GM19463 (cell line): Measurements from ENCODE around the gene SP4.

ENCODE experiments used
- ATAC-seq: cut with Tn5 transposase; IDR thresholded peaks from one replicate; pipeline ENCODE4 v1.9.1; 2021; ENCODE audit warnings: mild to moderate bottlenecking, moderate library complexity; ENCODE audit not compliant: unreplicated experiment

SP4 gene

GRCh38 chr7:21427871-21428658 lies at the start of gene SP4:
SP4 (plus strand) TSS chr7:21428083; CDS start chr7:21428252, 169 bp downstream.
- ATAC-seq: peak; percentile 61

DNA sequence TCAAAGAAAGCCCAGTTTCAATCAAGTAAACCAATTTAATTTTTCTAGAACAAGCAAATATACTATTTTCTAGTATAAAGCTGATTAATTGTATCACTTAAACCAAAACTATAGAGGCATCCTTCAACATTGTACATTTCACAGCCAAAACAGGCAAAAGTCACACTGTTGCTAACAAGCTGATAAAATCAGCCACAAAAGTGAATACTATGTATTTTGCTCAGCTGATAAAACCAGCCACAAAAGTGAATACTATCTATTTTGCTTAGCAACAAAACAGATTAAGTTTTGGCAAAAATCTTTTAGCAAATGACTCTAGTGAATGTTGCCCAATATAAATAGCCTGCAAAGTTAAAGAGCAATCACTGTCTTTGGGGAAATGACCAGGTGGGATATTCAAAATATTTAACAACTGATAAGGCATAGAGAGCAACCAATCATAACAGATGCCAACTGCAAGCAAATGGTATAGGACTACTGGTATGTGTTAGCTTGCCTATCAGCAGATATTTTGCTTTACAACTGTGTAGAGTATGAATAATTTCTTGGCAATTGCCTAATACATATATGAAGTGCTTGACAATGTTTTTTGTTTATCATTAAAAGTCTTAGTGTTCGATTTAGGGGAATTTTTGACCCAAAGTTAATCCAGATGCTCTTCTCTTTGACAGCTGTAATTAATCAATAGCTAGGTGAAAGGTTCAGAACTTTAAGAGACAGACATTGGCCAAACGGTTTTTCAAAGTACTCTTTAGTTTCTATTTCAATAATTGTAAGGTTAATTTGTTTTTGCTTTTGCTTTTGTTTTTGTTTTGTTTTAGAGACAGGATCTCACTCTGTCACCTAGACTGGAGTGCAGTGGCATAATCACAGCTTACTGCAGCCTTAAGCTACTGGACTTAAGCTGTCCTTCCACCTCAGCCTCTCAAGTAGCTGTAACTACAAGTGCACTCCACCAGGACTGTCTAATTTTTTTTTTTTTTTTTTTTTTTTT lies 44.4 kb upstream of the SP4 start:
- ATAC-seq: peak; percentile 78

DNA sequence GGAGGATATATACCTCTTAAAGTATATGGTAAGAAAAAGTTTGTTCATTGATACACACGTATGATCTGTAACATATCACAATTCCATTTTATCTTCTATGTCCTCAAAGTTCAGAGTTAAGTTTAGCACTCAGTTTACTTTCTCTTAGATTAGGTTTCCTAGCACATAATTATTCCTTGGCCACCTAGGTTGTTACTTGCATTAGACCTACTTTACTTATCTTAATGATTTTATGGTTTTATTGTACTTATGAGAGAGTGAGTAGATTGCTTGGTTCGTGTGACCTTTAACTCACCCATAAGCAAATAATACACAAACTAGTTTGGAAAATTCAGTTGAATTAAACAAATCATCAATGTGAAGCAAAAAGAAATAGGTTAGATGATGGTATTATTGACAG lies 33.9 kb upstream of the SP4 start:
- ATAC-seq: no peak

DNA sequence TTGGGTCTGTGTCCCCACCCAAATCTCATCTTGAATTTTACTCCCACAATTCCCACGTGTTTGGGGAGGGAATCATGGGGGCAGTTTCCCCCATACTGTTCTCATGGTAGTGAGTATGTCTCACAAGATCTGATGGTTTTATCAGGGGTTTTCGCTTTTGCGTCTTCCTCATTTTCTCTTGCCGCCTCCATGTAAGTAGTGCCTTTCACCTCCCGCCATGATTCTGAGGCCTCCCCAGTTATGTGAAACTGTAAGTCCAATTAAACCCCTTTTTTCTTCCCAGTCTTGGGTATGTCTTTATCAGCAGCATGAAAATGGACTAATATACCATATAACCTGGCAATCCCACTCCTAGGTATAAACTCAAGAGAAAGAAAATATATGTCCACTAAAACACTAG lies 25.9 kb upstream of the SP4 start:
- no peak for ATAC-seq

DNA sequence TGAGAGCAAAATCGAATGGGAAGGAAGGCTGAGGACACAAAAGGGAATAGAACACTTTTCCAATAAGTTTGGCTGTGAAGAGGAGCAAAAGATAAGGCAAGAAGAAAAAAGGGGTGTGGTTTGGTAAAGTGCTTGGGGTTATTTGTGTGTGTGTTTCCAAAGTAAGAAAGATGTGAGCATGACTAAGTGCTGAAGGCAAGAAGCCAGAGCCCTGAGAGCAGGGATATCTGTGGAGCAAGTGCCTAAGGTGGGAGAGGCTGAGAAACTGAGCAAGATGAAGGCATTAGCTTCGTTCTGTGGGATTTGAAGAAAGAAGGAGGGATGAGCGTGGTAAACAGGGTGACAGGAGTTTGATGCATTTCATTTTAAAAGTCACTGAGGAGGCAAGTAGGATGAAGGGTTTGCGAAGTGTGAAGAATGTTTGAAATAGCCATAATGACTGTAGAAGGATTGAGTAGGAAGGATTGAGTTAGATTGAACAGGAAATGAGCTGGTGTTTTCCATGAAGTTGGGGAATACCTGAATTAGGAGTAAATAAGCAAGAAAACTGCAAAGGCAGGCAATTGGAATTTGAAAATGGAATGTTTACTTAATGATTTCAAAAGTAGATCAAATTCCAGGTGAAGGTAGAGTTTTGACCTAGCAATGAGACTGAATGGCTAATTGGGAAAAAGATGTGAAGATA lies 19.9 kb upstream of the SP4 start:
- no peak for ATAC-seq

DNA sequence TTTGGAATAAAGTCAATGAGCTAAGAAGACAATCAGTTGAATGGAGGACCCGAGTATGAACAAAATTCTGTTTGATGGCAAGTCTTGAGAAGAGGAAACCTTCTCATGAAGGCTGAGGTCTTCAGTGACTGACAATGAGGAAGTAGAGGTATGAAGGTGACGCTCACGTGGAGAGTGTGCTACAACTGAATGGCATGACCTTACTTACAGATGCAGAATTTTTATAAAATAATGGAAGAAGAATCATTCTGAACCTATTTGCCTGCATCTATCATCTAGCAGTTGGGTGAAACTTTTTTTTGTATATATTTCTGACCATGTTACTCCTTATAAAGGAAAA lies 19.4 kb upstream of the SP4 start:
- no peak for ATAC-seq

- peak; percentile 70 for ATAC-seq
These were observed 15.5 kb upstream of the SP4 start for GRCh38 chr7:21412410-21412851.

DNA sequence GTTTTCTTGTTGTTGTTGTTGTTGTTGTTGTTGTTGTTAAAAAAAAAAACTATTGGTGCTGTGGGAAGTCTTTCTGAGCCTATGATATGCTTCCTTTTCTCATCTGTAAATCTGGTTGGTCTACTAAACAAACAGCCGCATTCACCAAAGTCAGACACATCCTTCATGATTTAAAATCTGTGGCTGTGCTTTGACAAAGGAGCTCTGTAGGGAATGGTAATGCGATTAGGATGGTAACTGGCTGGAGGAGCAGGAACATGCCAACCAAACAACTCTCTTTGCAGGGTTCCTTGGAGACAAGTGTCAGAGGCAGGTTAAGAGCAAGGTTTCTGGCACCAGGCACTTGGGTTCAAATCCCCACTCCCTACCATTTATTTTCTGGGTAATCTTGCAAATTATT lies 14.9 kb upstream of the SP4 start:
- ATAC-seq: no peak

DNA sequence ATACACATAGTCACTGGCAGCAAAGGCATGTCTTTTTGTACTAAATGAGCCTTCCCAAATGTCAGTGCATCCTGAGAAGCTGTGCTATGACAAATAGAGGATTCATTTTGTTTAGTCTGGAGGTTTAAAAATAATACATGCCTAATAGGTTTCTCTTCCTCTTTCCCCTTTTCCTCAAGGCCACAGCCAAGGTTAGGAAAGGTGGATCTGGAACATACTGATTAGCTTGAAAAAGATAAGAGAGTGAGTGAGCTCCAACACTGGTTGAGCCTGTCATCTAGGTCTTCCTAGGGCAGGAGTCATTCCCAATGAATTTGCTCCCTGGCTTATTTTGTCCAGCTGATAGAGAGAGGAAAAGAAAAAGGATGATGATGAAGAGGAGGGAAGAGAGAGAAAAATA lies 14.4 kb upstream of the SP4 start:
- ATAC-seq: no peak

GRCh38 chr7:21414795-21415393 lies 13.0 kb upstream of the SP4 start:
- no peak for ATAC-seq

DNA sequence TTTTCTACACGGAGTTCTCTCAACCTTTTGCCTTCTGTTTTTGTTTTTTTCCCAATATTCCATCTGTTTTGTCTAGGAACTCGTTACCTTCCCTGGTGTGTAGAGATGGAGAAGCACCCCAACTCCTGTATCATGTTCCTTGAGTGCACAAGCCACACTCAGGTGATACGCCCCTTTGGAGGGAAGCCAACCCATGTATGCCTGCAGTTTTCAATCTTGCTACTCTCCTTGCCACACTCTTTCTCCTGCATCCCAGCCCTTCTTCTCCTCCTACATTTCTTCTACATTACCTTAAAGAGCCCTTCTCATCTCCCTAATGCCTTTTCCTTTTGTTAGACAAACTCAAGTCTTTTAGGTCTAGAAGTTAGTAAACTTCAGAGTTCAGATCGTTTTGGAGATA lies 10.2 kb upstream of the SP4 start:
- ATAC-seq: no peak

GRCh38 chr7:21422751-21423150 lies 5.1 kb upstream of the SP4 start:
- ATAC-seq: no peak

DNA sequence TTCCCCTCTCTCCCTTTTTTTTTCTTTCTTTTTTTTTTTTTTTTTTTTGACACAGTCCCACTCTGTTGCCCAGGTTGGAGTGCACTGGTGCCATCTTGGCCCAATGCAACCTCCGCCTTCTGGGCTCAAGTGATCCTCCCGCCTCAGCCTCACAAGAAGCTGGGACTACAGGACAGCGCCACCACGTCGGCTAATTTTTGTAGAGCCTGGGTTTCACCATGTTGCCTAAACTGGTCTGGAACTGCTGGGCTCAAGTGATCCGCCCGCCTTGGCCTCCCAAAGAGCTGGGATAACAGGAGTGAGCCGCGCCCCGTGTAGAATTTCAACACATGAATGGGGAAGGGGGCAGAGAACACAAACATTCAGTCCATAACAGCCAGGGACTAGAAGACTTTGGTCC lies 2.6 kb upstream of the SP4 start:
- no peak for ATAC-seq

DNA sequence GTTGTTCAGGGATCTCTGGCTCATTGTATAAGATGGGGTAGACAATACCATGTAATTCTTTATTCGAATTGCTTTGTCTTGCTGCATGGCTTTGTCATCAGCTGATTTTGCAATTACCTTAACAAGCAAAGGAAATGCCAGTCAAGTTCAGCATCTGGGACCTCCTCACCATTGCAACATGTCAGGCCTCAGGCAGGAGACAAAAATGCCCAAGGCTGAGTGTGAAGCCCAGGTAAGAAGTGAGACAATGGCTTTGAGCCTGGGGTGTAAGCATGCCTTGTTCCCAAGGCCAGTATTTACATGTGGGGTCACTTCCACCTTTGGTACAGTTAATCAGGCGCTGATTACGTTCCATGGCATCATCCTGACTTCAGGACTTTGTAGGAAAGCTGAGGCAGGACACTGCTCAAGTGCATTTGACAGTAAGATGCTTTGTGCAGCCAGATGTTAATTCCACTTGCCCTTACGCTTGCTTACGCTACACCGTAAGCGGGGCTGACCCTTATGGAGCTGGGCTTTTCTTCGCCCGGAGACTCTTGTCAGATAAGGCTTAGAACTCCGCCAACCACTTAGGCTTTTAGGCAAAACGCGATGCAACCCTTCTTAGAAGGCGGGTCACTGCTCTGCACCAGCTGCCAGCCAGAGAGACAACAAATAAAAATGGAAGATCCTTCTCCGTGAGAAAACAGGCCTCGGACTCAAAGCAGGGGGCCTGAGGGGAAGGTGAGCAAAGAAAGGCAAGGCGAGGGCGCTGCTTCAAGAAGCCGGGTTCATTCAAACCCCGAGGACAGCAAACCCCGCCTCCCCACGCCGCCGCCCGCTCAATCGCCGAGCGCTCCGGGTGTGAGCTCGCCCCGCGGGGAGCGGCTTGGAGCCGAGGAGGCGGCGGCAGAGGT lies 1.3 kb upstream of the SP4 start:
- no peak for ATAC-seq

DNA sequence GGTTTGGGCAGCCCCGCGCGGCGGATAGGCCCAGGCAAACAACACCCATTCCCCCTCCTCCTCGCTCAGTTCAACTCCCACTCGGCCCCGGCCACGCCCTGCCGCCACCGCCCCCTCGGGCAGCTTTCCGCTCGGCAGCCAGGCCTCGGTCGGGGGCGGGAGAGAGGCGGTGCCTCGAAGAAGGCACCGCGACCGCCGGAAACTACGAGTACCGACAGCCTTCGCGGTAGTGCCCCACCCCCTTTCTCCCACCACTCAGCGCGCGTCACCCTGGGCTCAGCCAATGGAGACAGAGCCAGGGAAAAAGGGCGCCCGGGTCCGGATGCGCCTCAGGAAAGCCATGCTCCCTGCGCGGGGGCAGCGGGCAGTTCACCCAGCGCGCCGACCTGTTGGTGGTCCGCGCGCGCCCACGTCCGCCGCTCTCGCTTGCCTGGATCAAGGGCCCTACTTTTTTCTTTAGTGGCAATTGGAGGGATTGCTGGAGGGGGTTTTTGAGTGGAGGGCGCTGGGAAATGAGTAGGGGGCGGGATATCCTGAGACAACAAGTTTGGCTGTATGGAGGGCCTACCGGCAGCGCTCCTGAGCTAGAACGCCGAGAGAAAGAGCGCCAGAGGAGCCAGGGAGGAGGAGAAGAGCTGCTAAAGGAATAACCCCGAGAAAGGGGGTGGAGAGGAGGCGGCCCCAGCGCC lies 557 bp upstream of the SP4 start:
- peak; percentile 69 for ATAC-seq

DNA sequence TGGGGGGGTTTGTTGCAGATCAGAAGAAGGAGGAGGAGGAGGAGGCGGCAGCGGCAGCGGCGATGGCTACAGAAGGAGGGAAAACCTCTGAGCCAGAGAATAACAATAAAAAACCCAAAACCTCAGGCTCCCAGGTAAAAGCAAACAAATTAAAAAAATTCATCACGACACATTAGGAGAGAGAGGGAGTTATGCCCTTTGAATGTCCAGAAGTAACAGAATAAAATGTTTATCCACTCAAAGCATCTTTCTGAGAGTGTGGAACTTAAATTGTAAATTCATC lies 717 bp downstream of the SP4 start:
- no peak for ATAC-seq

DNA sequence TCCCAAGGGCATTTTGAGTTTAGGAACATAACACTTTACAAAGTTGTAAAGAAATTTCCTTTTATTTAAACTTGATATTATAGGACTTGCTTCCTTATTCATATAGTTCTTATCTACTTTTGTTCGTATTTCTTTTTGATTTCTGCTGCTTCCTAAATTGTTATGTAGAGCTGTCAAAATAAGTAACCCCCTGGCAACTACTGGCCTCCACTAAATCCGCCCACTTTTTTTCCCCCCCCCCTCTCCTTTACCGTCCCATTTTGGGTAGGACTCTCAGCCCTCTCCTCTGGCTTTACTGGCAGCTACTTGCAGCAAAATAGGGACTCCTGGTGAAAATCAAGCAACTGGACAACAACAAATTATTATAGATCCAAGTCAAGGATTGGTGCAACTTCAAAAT lies 1.1 kb downstream of the SP4 start:
- ATAC-seq: no peak

DNA sequence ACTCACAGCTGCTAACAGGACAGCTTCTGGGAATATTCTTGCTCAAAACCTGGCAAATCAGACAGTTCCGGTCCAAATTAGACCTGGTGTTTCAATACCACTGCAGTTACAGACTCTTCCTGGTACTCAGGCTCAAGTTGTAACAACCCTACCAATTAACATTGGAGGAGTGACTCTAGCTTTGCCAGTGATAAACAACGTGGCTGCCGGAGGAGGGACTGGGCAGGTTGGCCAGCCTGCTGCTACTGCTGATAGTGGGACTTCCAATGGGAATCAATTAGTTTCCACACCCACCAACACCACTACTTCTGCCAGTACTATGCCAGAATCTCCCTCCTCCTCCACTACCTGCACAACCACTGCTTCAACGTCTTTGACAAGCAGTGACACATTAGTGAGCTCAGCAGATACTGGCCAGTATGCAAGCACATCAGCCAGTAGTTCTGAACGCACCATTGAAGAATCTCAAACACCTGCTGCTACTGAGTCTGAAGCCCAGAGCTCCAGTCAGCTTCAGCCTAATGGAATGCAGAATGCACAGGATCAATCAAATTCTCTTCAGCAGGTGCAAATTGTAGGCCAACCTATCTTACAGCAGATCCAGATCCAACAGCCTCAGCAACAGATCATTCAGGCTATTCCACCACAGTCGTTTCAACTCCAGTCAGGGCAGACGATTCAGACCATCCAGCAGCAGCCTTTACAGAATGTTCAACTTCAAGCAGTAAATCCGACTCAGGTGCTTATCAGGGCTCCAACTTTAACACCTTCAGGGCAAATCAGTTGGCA lies 2.1 kb downstream of the SP4 start:
- ATAC-seq: no peak

GRCh38 chr7:21430575-21430954 lies 2.7 kb downstream of the SP4 start:
- no peak for ATAC-seq
